GM18502 (cell line): Measurements from ENCODE around the gene SBNO2.
A peak's percentile ranks its signal among the peaks of the same experiment; 100 is the strongest.
"Not testable (repeated sequence)": the region's sequence is repeated elsewhere in the genome, so short reads cannot be mapped to it uniquely, and the experiment has no call there.

Source experiments
- ATAC-seq: cut with Tn5 transposase; IDR thresholded peaks from one replicate; pipeline ENCODE4 v1.9.1; 2021; ENCODE audit warnings: mild to moderate bottlenecking; ENCODE audit not compliant: unreplicated experiment, poor library complexity

Gene SBNO2

DNA sequence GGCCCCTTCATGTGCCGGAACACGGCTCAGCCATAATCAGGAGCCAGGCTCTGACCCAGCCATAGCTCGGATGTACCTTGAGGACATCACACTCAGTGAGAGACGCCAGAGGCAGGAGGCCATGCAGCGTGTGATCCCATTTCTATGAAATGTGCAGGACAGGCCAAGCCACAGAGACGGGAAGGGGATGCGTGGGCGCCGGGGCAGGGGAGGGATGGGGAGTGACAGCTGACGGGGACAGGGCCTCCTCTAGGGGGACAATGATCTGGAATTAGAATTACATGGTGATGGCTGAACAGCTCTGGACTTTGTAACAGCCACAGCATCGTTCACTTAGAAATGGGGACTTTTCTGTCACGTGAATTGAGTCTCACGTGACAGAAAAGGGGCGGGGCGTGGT, 34.9 kb downstream of the SBNO2 start:
- no peak for ATAC-seq

DNA sequence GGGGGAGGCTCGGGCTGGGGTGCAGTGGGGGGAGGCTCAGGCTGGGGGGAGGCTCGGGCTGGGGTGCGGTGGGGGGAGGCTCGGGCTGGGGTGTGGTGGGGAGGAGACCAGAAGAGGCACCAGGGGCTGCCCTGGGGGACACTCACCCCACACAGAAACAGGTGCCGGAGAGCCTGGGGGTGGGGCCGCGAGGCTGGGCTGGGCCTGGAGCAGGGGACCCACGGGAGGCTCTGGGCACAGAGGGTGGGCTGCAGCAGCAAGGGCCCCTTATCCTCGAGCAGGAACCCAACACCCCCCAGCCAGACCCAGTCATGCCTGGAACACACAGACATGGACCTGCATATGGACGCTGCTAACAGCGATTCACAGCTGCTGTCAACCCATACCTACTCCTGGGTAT, 35.9 kb downstream of the SBNO2 start:
- ATAC-seq = no peak

DNA sequence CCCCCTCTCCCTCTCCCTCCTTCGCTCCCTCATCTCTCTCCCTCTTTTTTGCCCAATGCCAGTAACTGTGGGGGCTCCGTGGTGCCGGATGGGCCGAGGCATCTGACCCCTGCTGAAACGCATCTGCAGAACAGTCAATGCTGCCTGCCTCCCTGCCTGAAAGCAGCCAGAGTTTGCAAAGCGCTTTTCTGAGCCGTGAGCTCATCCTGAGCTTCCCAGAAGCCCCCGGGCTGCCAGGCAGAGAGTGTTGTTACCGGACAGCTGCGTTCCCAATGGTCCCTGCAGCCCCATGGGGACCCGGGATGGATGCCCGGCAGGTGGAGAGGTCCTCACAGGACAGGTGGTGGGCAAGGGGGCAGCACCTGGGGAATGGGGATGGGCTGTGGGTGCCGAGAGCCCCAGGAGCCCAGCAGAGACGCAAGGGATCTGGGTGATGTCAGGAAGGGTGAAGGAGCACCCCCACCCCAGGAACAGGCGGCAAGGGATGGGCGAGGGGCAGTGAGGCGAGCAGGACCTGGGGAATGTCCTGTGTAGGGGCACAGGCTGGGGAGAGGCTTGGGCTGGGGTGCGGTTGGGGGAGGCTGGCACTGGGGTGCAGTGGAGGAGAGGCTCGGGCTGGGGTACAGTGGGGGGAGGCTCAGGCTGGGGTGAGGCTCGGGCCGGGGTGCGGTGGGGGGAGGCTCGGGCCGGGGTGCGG, 37.3 kb downstream of the SBNO2 start:
- ATAC-seq = no peak

DNA sequence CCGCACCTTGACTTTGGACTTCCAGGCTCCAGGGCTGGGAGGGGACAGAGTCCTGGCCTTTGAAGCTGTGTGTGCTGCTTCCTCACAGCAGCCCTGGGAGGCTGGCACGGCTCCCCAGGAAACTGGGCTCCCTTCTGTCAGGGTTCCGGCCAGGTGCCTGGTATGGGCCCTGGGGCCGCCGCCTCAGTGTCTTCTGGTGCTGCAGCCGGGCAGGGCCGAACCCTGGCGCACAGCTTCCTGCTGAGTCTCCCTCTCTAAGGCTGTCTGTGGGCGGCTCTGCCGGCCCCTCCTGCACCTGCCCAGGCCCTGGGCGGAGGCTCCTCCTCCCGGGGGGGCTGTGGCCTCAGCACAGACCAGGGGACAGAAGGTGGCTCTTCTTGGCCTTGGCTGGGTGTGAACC, 37.9 kb downstream of the SBNO2 start:
- no peak for ATAC-seq

DNA sequence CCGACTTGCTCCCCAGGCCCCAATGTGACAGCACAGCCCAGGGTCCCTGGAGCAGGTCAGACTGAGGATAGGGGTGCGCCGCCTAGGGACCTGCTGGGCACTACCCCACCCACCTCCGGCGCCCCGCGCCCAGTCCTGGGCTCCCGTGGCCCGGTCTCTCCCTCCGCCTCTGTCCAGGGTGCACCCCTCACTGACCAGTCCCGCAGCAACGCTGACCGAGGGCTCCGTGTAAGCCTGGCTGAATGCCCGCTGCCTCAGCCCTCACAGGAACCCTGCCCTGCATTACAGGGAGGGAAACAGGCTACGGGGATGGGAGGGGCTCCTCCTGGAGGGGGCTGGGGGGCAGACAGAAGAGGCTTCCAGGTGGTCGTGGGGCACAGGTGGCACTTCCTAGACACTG, 38.6 kb downstream of the SBNO2 start:
- no peak for ATAC-seq

DNA sequence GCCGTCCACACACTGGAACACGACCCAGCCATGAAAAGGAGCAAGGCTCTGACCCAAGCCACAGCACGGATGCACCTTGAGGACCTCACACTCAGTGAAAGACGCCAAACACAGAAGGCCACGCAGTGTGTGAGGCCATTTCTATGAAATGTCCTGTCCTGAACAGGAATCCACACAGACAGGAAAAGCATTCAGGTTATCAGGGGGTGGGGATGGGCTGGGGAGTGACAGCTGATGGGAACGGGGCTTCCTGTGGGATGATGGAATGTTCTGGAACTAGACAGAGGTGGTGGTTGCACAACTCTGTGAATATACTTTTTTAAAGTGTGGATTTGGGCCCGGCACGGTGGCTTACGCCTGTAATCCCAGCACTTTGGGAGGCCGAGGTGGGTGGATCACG, 39.6 kb downstream of the SBNO2 start:
- no peak for ATAC-seq

DNA sequence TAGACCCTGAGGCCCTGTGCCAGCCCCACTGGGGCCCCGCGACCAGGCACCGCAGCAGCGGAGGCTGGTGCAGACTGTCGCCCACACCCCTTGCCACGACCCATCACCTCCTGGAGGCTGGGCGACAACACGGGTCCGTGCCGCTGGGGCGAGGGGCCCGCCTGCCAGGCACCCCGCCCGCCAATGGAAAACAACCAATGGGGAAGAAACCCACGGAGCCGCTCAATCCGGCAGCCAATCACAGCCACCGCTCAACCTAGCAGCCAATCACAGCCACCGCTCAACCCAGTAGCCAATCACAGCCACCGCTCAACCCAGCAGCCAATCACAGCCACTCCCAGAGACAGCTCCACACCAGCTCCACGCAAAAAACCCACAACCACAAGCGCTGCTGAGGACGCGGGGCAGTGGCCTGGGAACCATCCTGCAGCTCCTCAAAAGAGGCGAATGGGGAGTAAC, 40.6 kb downstream of the SBNO2 start:
- ATAC-seq = peak; percentile 62

DNA sequence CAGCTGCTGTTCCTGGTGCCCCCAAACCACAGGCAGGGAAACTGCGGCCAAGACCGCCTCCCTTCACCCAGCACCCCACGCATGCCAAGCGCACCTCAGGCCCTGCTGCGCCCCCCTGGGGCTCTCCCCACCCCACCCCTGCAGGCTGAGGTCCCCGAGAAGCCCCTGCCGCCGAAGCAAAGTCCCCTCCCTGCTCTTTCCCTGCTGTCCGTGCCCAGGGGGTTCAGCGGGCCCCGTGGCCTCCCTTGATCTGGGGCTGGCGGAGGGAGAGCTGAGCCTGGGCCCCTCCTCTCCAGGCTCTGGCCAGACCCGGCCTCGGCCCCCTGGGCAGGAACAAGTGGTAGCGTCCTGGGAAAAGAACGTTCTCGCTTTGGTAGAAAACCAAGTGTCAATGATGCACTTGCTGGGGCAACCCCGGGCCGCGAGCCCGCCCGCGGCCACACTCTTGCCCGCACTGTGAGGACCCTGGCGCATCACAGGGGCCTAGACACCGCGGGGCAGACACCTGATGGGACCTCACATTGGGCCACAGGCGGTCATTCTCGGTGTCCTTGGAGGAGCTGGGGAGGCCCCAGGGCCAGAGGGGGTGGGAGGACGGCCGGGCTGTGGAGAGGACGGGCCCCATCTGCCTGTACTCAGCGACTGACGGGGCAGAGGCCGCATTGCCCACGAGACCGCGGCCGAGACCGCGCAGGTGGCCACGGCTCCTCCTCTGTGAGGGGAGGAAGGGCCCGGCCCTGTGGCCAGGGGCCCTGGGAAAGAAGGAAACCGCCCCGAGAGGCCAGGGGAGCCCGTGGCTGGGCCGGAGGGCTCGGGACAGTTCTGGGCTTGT, 41.3 kb downstream of the SBNO2 start:
- ATAC-seq = peak; percentile 15

DNA sequence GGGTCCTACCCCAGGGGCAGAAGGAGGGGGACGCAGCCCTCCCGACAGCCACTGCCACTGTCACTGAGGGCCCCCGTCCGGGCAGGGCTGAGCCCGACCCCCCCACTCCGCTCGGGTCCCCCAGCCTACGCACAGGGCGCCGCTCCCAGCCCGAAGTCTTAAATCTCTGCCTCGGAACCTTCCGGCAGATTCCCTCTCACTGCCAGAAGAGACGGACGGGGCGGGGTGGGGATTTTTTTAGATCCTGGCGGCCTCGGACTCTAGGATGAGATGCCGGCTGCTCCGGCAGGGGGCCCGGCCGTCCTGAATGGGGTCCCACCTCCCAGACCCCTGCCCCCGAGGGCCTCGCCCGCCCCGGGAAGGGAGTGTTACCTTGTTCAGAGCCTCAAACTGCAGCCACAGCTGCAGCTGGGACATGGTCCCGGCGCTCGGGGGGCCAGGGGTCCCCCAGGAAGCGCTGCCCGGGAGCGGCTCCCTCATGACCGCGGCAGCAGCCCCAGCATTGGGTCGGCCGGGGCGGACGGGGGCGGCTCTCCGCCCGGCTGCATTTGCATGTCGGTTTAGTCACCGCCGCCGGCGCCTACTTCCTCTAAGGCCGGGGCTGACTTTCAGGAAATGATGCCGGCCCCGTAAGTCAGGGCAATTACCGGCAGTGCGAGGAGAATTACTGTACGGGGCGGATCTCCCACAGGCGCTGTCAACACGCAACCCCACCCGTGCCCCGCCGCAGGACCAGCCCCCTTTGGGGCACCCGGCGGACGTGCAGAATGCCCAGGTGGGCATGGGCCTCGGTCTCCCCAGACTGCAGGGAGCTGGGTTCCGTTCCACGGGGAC, 42.1 kb downstream of the SBNO2 start:
- peak; percentile 42 for ATAC-seq

DNA sequence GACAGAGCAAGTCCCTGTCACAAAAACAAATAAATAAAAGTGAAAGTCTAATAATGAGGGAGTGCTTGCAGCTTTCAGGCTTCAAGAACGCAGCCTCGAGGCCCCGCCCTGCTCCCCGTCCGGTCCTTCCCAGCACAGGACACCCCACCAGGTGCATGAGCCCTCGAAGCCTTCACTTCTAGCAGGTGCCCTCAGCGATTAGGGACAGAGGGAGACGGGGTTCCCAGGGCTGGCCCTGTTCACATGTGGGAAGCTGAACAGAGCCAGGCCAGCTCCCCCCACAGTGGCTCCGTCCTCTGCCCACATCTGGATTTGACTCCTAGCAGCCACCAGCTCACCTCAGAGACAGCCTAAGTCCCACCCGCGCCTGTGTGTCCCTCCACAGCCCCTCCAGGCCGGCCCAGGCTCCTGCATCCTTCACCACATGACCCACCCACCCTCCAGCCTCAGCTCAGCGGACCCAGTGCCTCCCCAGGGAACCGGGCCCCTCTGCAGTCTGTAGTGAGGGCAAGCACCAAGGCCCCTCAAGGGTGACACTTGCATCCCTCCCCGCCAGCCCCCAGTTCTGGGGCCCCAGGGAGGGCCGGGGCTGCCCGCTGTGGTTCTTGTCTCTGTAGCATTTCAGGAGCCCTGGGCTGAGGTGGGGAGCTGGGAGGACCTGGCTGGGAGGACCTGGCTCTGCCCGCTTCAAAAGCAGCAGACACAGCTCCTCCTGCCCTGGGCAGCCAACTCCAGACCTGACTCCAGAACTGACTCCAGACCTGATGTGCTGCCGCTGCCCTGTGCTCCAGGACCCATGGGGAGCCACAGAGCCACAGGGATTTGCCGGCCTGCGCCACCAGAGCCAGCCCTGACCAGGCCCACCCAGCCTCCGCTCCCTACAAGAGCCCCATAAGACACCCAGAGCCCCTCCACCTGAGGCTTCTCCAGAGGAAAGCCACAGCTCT, 43.0 kb downstream of the SBNO2 start:
- ATAC-seq = no peak

DNA sequence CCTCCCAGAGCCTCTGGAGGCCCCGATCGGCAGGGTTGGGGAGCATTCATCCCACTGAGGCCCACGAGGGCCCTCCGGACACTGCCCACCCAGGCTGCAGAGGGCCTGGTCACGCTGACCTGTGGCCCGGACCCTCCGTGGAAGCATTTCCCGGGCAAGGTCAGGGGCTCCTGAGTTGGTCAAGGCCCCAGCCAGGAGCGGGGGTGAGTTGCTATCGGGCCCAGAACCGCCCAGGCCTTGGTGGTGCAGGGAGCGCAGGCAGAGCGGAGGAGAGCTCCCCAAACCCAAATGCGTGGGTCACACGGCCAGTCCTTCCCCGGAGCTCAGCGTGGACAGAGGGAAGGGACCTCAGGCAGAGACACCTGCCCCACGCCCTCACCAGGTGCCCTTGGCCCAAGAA, 44.5 kb downstream of the SBNO2 start:
- ATAC-seq = no peak

DNA sequence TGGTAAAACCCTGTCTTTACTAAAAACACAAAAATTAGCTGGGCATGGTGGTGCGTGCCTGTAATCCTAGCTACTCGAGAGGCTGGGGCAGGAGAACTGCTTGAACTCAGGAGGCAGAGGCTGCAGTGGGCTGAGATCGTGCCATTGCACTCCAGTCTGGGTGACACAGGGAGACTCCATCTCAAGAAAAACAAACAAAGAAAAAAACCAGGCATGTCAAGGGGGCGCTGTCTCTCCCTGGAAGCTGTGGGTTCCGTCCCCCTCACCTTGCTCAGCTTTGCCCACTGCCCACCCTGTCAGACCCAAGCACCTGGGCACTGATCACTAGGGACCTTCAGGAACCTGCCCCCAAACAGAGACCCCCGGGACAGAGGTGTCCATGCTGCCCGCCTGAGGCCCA, 45.0 kb downstream of the SBNO2 start:
- ATAC-seq = not testable (repeated sequence)

DNA sequence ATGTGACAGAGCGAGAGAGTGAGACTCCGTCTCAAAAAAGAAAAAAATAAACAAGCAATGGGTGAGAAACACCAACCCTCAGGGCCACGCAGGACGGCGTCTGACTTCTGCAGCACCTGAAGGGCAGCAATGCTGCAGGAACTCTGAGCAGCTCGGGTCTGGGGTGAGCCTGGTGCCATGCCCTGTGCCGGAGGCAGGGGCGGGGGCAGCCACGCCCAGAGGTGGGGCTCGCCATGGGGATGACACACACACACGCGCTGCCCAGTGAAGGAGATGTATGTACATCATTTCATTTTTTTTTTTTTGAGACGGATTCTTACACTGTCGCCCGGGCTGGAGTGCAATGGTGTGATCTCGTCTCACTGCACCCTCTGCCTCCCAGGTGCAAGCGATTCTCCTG, 46.0 kb downstream of the SBNO2 start:
- no peak for ATAC-seq

DNA sequence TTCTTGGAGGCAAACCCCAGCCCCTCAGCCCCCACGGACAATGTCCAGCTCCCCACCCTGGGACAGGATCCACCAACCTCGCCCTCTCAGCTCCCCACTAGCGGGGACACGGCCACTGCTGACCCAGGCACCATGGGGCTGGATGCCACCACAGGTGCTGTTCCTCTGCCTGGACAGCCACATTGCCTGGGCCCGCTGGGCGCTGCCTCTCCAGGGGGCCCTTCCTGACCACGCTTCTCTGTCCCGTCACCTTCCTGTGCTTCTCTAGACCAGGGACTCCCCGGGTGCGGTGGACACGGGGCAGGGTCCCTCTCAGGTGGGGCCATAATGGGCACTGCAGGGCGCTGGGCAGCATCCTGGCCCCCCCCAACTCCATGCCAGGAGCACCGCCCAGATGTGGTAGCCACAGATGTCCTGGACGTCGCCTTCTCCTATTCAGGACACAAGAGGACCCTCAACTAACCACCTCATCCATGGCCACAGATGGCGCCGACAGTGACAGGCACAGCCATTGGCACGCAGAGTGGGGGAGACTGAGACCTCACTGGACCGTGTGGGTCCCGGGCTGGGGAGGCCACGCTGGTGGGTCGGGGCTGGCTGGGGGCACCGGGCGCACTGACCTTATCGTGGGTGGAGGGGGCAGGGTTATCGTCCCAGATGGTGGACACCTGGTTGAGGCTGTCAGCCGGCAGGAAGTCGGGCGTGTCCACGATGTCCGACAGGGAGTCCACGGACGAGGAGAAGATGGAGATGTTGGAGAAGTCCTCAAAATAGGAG, 46.9 kb downstream of the SBNO2 start:
- no peak for ATAC-seq

DNA sequence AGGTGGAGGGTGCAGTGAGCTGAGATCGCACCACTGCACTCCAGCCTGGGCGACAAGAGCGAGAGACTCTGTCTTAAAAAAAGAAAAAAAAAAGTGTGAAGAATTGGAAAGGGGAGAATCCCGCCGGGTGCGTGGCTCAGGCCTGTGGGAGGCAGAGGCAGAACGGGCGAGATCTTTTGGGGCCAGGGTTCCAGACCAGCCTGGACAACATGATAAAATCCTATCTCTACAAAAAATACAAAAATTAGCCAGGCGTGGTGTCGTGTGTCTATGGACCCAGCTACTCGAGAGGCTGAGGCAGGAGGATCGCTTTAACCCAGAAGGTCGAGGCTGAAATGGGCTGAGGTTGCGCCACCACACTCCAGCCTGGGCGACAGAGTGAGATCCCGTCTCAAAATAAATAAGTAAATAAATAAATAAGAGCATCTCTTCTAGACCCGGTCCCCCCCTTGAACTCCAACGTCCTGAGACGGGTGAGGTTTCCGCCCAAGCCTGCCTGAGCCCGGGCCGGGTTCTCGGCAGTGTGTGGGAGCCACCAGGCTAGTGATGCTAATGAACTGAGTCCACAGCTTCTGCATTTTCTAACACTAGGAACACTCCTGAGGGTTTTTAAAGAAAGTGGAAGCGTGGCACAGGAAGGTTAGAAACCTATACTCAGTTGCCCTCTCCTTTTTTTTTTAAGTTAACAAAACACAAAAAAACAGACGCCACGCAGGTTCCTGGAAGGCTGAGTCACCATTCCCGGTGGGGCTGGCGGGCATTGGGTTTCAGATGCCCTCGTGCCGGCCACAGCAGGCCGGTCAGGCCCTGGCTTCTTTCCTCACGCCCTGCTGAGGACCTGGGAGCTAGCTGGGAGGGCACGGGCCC, 48.2 kb downstream of the SBNO2 start:
- ATAC-seq = no peak

DNA sequence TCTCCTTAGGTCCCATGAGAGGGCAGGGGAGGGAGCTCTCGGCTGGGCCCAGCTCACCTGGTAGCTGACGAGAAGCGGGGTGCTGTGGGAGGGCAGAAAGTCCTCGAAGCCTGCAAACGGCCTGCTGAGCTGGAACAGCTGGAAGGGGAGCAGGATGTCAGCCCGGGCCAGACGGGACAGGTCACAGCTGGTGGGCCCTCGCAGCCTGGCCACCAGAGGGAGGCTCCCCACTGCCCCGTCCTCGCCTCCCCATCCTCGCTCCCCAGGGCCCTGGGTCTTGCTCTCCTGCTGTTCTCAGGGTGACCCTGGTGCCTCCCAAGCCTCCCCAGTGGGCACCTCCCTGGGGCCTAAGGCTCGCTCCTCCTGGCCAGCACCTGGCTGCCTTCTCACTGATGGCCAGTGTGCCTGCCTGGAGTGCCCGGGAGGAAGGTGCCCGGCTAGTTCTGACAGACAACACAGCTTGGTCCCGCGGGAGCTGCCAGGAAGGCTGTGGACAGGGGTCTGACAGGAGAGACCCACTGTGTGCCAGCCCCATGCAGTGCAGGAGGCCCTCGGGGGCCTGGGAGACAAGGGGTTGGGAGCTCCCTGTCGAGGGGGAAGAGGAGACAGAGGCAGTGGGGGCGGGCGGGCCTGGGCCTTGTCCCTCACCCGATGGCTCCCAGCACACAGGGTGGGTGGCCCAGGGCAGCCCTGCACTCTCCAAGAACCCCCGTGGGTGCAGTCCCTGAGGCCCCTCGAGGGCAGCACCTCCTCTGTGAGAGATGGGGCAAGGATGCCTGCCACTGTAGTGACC, 50.0 kb downstream of the SBNO2 start:
- ATAC-seq = no peak

DNA sequence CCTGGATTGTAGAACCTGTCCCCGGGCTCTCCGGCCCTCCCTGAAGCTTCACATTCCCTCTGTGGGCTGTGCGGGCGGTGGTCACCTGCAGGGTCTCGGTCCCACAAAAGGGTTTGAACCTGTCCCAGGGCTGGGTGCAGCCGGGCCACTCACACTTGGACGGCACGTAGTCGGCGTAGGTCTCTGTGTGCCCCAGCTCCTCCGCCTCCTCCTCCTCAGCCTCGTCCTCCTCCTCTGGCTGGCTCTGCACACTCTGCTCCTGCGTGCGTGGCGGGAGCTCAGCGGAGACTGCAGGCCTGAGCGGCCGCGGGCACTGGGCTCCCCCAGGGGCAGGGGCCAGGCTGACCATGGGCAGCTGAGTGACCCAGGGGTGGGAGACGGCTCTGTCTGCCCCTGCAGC, 50.7 kb downstream of the SBNO2 start:
- no peak for ATAC-seq
